ENCODE results near the gene MAP3K4.

DNA sequence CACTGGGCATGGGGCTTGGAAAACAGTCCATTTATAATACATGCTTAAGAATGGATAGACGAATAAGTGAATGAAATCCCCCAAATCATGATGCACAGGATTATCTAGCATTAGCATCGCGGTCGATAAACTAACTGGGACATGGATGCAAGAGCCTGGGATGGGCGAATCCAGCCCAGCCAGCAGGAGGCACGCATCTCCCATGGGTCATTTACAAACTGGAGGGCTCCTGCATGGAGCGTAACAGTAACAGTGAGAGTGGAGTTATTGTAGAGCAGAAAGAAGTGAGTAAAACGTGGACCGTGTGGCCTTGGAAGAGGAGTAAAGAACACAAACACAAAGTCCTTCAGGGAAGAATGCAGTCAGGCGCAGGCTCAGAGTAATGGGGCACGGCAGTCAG is 145.8 kb downstream of the MAP3K4 start:
- TF ChIP-seq POLR2A (IDR thresholded peaks at IDR 0.05) (no peak), CTCF (IDR thresholded peaks at IDR 0.05) (no peak)

Data from esophagus squamous epithelium (tissue), 4 donors.